Karpas-422 (cell line): ENCODE results near the gene PRKCH. TPM values are rescaled to one million over a fixed set of nuclear protein-coding genes. Genes with fewer than 3 reads are reported as not detected.

Experiments used
- DNase-seq: peaks from one replicate; pipeline ENCODE4 v3.0.0-alpha.2; 2015
- H2AFZ ChIP-seq: fragments of 200-600 bp; sonication (generic); 2 replicates; pipeline ENCODE4 v1.6.1; 2014; ENCODE audit warnings: antibody characterized with exemption, low read length, mixed read lengths
- H3K27ac ChIP-seq: fragments of 200-600 bp; sonication (generic); 2 replicates; pipeline ENCODE4 v1.5.1; 2014; ENCODE audit warnings: mild to moderate bottlenecking, low read length, moderate library complexity
- H3K27me3 ChIP-seq: fragments of 200-600 bp; sonication (generic); 2 replicates; pipeline ENCODE4 v1.6.1; 2014; ENCODE audit warnings: low read length, mixed read lengths
- H3K36me3 ChIP-seq: fragments of 200-600 bp; sonication (generic); 2 replicates; pipeline ENCODE4 v1.6.1; 2014; ENCODE audit warnings: low read length, mixed read lengths; ENCODE audit not compliant: insufficient read depth
- H3K4me1 ChIP-seq: fragments of 200-600 bp; sonication (generic); 2 replicates; pipeline ENCODE4 v1.6.1; 2014; ENCODE audit warnings: mild to moderate bottlenecking, low read length, mixed read lengths
- H3K4me2 ChIP-seq: fragments of 200-600 bp; sonication (generic); 2 replicates; pipeline ENCODE4 v1.6.1; 2014; ENCODE audit warnings: low read length, low read depth, mild to moderate bottlenecking; ENCODE audit not compliant: poor library complexity, severe bottlenecking
- H3K4me3 ChIP-seq: fragments of 200-600 bp; sonication (generic); 2 replicates; pipeline ENCODE4 v1.5.1; 2014; ENCODE audit warnings: mild to moderate bottlenecking, antibody characterized with exemption, low read length, mixed read lengths
- H3K79me2 ChIP-seq: fragments of 200-600 bp; sonication (generic); 2 replicates; pipeline ENCODE4 v1.6.1; 2014; ENCODE audit warnings: mild to moderate bottlenecking, low read length, mixed read lengths
- H3K9ac ChIP-seq: fragments of 200-600 bp; sonication (generic); 2 replicates; pipeline ENCODE4 v1.6.0; 2014; ENCODE audit warnings: low read length
- H3K9me2 ChIP-seq: fragments of 200-600 bp; sonication (generic), shearing (Covaris generic); replicated peaks from 2 replicates; pipeline ENCODE4 v1.6.0; 2014; ENCODE audit warnings: mild to moderate bottlenecking, low read length, moderate library complexity; ENCODE audit not compliant: insufficient read depth
- H3K9me3 ChIP-seq: fragments of 300-700, 200-600 bp; sonication (generic); 2 replicates; pipeline ENCODE4 v1.6.1; 2014; ENCODE audit warnings: low read length, mixed read lengths
- H4K20me1 ChIP-seq: fragments of 200-600 bp; sonication (generic); 2 replicates; pipeline ENCODE4 v1.6.1; 2014; ENCODE audit warnings: mild to moderate bottlenecking, antibody characterized with exemption, low read length, low read depth; ENCODE audit not compliant: insufficient read depth
- total RNA-seq: library from RNA; depleted of rRNA; stranded (reverse); fragments of >200 nt; shearing (Covaris generic); gene quantifications from 2 replicates; pipeline ENCODE4 v1.2.3, GENCODE V29; 2014; ENCODE audit warnings: low replicate concordance

Gene PRKCH
- total RNA-seq, 1 experiment from 2014 or later = 7.0 TPM

DNA sequence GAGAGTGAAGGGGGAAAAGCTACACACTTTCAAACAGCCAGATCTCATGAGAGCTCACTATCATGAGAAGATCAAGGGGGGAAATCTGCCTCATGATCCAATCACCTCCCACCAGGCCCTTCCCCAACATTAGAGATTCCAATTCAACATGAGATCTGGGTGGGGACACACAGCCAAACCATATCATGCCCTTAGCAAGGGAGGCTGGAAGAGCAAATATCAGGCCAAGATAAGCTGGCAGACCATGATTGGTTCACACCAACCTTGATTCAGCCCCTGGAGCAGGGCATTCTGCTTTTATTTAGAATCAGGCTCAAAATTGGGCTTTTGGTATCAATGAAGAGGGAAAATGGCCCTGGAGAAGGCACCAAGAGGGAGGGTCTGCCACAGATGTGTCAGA is 137.4 kb downstream of the PRKCH start:
- DNase-seq = no peak
- H4K20me1 ChIP-seq = 0 out of 2 replicates have a peak, but pooled peaks cover 2% of the 10 kb centered on the region
- no peak overlapping the region for H3K27ac ChIP-seq
- H3K9me3 ChIP-seq = no peaks in the 10 kb centered on the region
- H3K79me2 ChIP-seq = no peaks in the 10 kb centered on the region
- H3K4me3 ChIP-seq = no peak overlapping the region
- no peak overlapping the region for H3K4me2 ChIP-seq
- peaks cover 31% of the 10 kb centered on the region for H3K4me1 ChIP-seq
- no peak overlapping the region for H2AFZ ChIP-seq
- no peaks in the 10 kb centered on the region for H3K27me3 ChIP-seq
- H3K9me2 ChIP-seq = no peaks in the 10 kb centered on the region
- no peak overlapping the region for H3K9ac ChIP-seq
- no peaks in the 10 kb centered on the region for H3K36me3 ChIP-seq

DNA sequence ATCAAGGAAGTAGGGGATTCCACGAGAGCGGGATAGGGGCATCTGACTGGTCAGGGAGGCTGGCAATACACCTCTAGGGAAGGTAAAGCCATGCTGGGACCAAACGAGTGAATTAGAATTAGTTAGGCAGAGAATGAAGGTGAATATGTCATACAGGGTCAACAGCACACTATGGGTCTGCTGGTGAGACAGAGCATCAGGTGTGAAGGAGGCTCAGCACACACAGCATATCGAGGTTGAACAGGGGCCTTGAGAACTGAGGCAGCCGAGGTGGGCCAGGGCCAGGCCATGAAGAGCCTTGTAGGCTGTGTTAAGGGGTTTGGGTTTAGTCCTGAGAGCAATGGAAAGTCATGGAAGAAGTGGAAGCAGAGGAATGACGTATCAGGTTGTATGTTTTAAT is 137.8 kb downstream of the PRKCH start:
- no peak overlapping the region for H3K27ac ChIP-seq
- H3K27me3 ChIP-seq = no peaks in the 10 kb centered on the region
- no peaks in the 10 kb centered on the region for H3K9me3 ChIP-seq
- 0 out of 2 replicates have a peak, but pooled peaks cover 2% of the 10 kb centered on the region for H4K20me1 ChIP-seq
- H3K4me3 ChIP-seq = no peak overlapping the region
- H2AFZ ChIP-seq = no peak overlapping the region
- peaks cover 31% of the 10 kb centered on the region for H3K4me1 ChIP-seq
- no peaks in the 10 kb centered on the region for H3K36me3 ChIP-seq
- no peak overlapping the region for H3K9ac ChIP-seq
- no peaks in the 10 kb centered on the region for H3K9me2 ChIP-seq
- H3K4me2 ChIP-seq = no peak overlapping the region
- DNase-seq = no peak
- no peaks in the 10 kb centered on the region for H3K79me2 ChIP-seq

DNA sequence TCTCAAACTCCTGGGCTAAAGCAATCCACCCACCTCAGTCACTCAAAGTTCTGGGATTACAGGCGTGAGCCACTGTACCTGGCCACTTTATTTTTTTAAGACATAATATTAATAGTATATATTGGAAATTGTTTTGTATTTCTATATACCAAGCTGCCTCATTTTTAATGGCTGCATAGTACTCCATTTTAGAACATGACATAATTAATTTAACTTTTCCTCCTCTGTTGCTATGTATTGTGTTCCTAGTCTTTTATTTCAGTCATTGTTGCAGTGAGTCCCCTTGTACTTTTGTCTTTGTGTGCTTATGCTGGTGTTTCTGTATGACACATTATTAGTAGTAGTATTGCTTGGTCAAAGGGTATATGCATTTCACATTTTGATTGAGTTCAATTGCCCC is 138.7 kb downstream of the PRKCH start:
- H3K9me3 ChIP-seq = no peaks in the 10 kb centered on the region
- no peaks in the 10 kb centered on the region for H3K9me2 ChIP-seq
- no peak overlapping the region for H3K4me2 ChIP-seq
- no peak overlapping the region for H3K9ac ChIP-seq
- H3K27me3 ChIP-seq = no peaks in the 10 kb centered on the region
- no peak overlapping the region for H2AFZ ChIP-seq
- no peak for DNase-seq
- H3K27ac ChIP-seq = no peak overlapping the region
- peaks cover 31% of the 10 kb centered on the region for H3K4me1 ChIP-seq
- H3K4me3 ChIP-seq = no peak overlapping the region
- no peaks in the 10 kb centered on the region for H3K79me2 ChIP-seq
- no peaks in the 10 kb centered on the region for H3K36me3 ChIP-seq
- 0 out of 2 replicates have a peak, but pooled peaks cover 2% of the 10 kb centered on the region for H4K20me1 ChIP-seq

DNA sequence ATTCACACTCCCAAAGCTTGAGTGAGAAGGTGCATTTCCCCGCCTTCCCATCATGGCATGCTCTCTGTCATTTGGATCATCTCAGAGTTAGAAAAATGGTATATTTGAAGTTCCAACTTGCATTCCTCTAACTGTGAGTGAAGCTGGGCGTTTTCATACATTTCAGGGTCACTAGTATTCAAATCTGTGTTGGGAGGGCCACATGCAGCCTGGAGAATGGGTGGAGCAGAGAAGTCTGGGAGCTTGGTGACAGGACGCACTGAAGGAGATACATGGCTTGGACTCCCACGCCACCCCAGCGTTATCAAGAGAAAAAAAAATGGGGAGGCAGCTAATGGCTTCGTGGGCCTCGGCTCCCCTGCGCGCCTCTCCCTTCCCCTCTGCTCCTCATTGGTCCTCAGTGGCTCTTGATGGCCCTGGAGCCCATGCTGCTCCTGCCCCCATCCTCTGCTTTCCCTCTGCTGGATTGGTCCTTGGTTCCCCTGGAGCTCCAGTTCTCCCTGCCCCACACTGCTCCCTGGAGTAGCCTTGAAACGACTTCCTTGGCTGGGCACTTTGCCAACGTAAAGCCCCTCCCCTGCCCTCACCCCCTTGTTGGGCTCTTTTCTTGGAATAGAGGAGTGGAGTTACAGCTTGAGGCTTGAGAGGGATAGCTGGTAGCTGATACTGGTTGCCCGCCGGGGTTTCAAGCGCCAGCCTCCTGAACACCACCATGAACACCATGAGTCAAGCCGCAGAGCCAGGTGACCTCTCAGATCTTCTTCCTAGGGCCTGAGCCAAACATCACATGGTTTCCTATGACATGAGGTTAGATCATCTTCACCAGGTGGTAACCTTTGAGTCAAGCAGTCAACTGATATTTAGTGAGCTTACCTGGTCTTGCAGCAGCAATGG is 139.6 kb downstream of the PRKCH start:
- peaks cover 31% of the 10 kb centered on the region for H3K4me1 ChIP-seq
- no peak for DNase-seq
- no peaks in the 10 kb centered on the region for H3K9me3 ChIP-seq
- H3K27me3 ChIP-seq = no peaks in the 10 kb centered on the region
- no peaks in the 10 kb centered on the region for H3K36me3 ChIP-seq
- no peak overlapping the region for H2AFZ ChIP-seq
- no peak overlapping the region for H3K4me3 ChIP-seq
- H3K27ac ChIP-seq = no peak overlapping the region
- H3K79me2 ChIP-seq = no peaks in the 10 kb centered on the region
- 0 out of 2 replicates have a peak, but pooled peaks cover 1% of the 10 kb centered on the region for H4K20me1 ChIP-seq
- no peaks in the 10 kb centered on the region for H3K9me2 ChIP-seq
- no peak overlapping the region for H3K9ac ChIP-seq
- no peak overlapping the region for H3K4me2 ChIP-seq

DNA sequence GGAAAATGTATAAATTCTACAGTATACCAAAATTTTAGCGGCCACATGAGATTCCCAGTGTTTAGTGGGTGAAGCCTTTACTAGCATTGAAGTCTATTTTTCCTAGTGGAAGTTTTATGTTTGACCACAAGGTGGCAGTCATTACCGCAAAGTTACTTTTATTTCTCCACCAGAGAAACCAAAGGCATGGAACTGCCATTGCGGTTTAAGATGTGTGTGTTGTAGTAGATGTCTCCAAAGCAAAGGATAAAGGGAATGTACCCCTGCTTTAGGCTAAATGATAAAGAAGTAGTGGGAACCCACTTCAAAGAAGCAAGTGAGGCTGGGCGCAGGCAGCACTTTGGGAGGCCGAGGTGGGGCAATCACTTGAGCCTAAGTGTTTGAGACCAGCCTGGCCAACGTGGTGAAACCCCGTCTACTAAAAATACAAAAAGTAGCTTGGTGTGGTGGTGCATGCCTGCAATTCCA is 140.5 kb downstream of the PRKCH start:
- Histone ChIP-seq H3K36me3 (no peaks in the 10 kb centered on the region), H3K9ac (no peak overlapping the region)

DNA sequence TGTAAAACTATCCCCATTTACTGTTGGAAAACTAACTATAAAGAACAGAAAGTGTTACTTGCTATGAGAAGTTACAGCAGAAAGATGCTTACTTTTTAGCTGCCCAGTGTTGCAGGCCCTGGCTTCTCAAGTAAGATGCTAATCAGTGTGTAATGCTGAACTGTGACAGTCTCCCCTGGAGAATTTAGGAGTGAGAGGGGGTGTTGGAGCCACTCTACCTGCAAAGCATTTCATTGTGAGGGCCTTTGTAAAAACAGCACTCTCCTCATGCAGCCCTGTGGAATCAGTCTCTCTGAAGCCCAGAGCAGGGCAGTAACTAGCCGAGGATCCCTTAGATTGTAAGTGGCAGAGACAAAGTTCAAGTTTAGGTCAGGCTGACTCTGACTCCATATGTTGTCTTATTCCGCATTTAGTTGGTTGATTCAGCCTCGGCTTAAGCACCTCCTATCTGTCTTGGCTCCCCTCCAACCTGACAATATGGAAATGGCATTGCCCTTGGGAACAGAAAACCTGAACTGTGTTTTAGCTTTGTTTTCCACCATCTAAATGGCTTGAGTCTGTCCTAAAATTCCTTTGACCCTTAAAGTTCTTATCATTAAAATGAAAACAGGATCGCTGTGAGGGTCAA is 141.3 kb downstream of the PRKCH start:
- peak overlapping the region; percentile 34 for H3K9ac ChIP-seq
- H4K20me1 ChIP-seq = no peaks in the 10 kb centered on the region
- H3K9me3 ChIP-seq = no peaks in the 10 kb centered on the region
- peak overlapping the region; percentile 60 for H3K27ac ChIP-seq
- H3K4me1 ChIP-seq = peaks cover 23% of the 10 kb centered on the region
- peak overlapping the region; percentile 55 for H3K4me2 ChIP-seq
- DNase-seq = peak; percentile 91
- peak overlapping the region; percentile 19; the same call in 1 of the 2 replicates for H2AFZ ChIP-seq
- H3K27me3 ChIP-seq = no peaks in the 10 kb centered on the region
- no peaks in the 10 kb centered on the region for H3K36me3 ChIP-seq
- no peaks in the 10 kb centered on the region for H3K9me2 ChIP-seq
- peak overlapping the region; percentile 8; the same call in 1 of the 2 replicates for H3K4me3 ChIP-seq
- H3K79me2 ChIP-seq = no peaks in the 10 kb centered on the region

More for the DNA sequence above, 140.5 kb downstream of the PRKCH start:
- H3K9me3 ChIP-seq = no peaks in the 10 kb centered on the region
- peak overlapping the region; percentile 55 for H3K4me2 ChIP-seq
- peak; percentile 92 for DNase-seq
- peak overlapping the region; percentile 60 for H3K27ac ChIP-seq
- no peak overlapping the region for H3K4me3 ChIP-seq
- no peaks in the 10 kb centered on the region for H3K9me2 ChIP-seq
- no peaks in the 10 kb centered on the region for H3K27me3 ChIP-seq
- H3K79me2 ChIP-seq = no peaks in the 10 kb centered on the region
- H2AFZ ChIP-seq = no peak overlapping the region
- H3K4me1 ChIP-seq = peaks cover 26% of the 10 kb centered on the region
- H4K20me1 ChIP-seq = no peaks in the 10 kb centered on the region

DNA sequence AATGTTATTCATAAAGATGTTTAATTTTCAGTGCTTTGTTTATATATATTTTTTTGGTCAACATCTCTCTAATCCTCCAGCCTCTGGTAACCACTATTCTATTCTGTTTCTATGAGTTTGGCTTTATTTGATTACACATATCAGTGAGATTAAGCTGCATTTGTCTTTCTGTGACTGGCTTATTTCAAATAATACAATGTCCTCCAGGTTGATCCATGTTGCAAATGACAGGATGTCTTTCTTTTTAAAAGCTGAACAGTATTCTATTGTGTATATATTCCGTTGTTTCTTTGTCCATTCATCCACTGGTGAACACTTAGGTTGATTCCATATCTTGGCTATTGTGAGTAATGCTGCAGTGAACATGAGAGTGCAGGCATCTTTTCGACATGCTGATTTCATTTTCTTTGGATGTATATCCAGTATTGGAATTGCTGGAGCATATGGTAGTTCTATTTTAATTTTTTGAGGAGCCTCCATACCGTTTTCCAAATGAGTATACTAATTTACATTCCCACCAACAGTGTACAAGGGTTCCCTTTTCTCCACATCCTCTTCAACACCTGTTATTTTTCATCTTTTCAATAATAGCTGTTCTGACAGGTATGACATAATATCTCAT is 142.4 kb downstream of the PRKCH start:
- H4K20me1 ChIP-seq = no peaks in the 10 kb centered on the region
- no peak overlapping the region for H3K4me2 ChIP-seq
- peaks cover 23% of the 10 kb centered on the region for H3K4me1 ChIP-seq

More for the DNA sequence above, 142.4 kb downstream of the PRKCH start:
- Histone ChIP-seq H3K27me3 (no peaks in the 10 kb centered on the region), H2AFZ (no peak overlapping the region), H3K9ac (no peak overlapping the region), H3K36me3 (no peaks in the 10 kb centered on the region), H3K27ac (peak overlapping the region; percentile 60; the same call in 1 of the 2 replicates), H3K79me2 (no peaks in the 10 kb centered on the region), H3K9me3 (no peaks in the 10 kb centered on the region), H3K4me3 (no peak overlapping the region), H3K9me2 (no peaks in the 10 kb centered on the region)
- DNase-seq = no peak
